GM19372 (cell line): Measurements from ENCODE around the gene RHBDL2.
A peak's percentile ranks its signal among the peaks of the same experiment; 100 is the strongest.
"Not testable (repeated sequence)": the region's sequence is repeated elsewhere in the genome, so short reads cannot be mapped to it uniquely, and the experiment has no call there.

Experiments used
- ATAC-seq: cut with Tn5 transposase; IDR thresholded peaks from one replicate; pipeline ENCODE4 v1.9.1; 2021; ENCODE audit warnings: mild to moderate bottlenecking, low read depth, moderate library complexity; ENCODE audit not compliant: unreplicated experiment

Gene RHBDL2, protein sequence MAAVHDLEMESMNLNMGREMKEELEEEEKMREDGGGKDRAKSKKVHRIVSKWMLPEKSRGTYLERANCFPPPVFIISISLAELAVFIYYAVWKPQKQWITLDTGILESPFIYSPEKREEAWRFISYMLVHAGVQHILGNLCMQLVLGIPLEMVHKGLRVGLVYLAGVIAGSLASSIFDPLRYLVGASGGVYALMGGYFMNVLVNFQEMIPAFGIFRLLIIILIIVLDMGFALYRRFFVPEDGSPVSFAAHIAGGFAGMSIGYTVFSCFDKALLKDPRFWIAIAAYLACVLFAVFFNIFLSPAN

GRCh38 chr1:38941527-38942019 is at the start of gene RHBDL2:
TSS of gene RHBDL2 (minus strand) at chr1:38941830. CDS start at chr1:38919212, 22,618 bp downstream.
- no peak for ATAC-seq

- ATAC-seq, result peak; percentile 95
Observed at GRCh38 chr1:38990738-38991637, 49.4 kb upstream of the RHBDL2 start, which contains the start of gene AKIRIN1. TSS of gene AKIRIN1 (plus strand) at chr1:38991276. CDS start at chr1:38991381, 105 bp downstream.

DNA sequence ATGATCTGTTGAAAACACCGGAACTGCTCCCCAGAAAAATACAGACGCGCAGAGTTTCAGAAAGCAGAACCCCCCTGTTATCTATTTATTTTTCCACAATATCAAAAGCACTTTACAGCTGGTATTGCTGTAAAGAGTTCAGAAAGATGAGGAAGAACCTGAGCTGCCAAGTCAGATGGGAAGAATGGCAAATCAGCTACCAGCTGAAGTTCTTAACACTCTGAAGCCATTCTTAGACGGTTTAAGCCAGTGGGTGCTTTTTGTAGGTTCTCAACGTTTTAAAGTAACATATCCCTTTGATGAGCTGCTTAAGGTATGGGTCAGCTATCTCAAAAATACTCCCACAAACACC is 48.7 kb upstream of the RHBDL2 start:
- ATAC-seq, result no peak

- ATAC-seq, result no peak
Observed at GRCh38 chr1:38989979-38990378, 48.3 kb upstream of the RHBDL2 start.

DNA sequence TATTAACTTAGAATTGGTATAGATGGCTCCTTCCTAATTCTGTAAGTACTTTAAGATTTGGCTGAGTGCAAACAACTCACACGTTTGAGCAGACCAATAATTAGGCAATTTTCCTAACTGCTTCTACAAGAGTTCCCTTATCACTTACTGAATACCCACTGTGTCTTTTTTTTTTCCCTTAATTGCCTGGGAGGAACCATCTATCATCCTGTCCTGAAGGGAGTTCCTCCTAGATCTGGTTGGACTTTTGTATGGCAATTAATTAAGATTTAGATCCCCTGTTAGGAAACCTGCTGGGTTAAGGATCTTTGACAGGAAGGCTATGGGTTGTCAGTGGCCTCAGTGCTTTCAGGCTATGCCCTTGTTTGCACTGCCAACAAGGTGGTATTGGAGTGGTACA is 37.8 kb upstream of the RHBDL2 start:
- ATAC-seq, result not testable (repeated sequence)

GRCh38 chr1:38978245-38978542 is 36.6 kb upstream of the RHBDL2 start:
- not testable (repeated sequence) for ATAC-seq

- not testable (repeated sequence) for ATAC-seq
Observed at GRCh38 chr1:38977399-38978244, 36.0 kb upstream of the RHBDL2 start.

DNA sequence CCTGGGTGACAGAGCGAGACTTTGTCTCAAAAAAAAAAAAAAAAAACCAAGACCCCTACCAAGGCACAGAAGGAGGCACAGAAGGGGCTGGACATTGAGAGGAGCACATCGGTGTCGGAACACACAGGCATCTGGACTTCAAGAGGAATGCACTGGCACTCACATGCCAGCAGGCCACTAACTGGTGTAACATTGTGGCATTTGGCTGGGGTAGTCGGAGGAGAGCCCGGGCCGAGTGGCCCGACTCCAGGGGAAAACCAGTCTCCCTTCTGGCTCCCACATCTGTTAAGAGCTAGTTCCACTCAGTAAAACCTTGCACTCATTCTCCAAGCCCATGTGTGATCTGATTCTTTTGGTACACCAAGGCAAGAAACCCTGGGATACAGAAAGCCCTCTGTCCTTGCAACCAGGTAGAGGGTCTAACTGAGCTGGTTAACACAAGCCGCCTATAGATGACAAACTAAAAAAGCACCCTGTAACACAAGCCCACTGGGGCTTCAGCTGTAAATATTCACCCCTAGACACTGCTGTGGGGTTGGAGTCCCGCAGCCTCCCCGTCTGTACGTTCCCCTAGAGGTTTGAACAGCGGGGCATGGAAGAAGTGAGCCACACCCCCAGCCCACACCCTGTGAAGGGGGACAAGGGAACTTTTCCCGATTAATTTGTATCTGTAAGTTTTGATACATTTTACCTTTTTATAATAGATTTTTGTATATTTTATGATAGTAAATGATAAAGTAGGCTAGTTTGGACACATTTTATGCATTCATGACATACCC is 32.2 kb upstream of the RHBDL2 start:
- no peak for ATAC-seq

- ATAC-seq, result not testable (repeated sequence)
Observed at GRCh38 chr1:38973145-38973544, 31.5 kb upstream of the RHBDL2 start.

- no peak for ATAC-seq
Observed at GRCh38 chr1:38964140-38964548, 22.5 kb upstream of the RHBDL2 start.

GRCh38 chr1:38962560-38962959 is 20.9 kb upstream of the RHBDL2 start:
- no peak for ATAC-seq

DNA sequence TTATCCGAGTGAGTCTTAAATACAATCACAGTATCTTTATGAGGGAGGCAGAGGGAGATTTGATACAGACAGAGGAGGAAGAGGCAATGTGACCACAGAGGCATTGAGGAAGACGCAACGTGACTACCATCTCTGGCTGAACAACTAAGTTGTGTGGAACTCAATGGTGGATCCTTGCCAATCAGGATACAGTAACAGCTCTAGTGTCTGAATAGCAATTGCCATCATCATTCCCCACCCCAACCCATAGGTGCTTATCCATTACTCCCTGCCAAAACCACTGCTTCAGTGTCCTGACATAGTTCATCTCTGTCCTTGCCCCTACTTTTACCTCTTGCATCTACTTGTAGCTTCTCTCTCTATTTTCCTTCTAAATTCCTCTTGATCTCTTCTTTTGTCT is 20.5 kb upstream of the RHBDL2 start:
- no peak for ATAC-seq

DNA sequence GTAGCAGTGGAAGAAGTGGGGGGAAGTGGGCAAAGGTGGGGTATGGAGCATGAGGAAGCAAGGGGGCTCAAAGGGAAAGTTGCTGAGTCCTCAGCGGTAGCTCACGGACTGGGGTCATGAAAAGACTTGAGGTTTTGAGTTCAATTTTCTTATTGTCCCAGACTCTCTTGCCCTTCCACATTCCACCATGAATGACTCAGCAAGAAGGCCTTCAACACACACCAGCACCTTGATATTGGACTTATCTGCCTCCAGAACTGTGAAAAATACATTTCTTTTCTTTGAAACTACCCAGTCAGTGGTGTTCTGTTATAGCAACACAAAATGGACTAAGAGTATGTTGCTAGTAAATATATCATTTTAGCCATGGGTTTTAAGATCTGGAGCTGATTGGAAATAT is 17.3 kb upstream of the RHBDL2 start:
- no peak for ATAC-seq

DNA sequence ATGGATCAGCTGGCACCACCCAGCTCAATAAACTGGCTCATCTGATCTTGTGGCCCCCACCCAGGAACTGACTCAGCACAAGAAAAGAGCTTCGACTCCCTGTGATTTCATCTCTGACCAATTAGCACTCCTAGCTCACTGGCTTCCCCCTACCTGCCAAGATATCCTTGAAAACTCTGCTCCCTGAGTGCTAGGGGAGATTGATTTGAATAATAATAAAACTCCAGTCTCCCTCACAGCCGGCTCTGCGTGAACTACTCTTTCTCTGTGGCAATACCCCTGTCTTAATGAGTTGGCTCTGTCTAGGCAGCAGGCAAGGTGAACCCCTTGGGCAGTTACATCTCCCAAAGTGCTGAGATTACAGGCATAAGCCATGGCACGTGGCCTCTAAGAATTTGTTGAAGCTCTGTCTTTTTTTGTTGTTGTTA is 11.8 kb upstream of the RHBDL2 start:
- no peak for ATAC-seq

DNA sequence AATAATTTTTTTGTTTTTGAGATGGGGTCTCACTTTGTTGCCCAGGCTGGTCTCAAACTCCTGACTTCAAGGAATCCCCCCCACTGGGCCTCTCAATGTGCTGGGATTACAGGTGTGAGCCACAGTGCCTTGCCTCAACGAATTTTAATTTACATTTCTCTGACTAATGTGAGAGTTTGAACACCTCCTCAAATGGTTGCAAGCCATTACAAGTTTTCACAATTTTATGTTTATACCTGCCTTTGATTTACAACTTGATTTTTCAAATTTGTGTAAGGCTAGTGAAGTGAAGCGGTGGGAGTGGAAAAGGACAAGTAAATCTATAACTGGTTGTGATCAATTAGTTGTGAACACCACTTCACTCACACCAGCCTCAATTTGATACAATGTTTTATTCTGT is 8.9 kb upstream of the RHBDL2 start:
- no peak for ATAC-seq

DNA sequence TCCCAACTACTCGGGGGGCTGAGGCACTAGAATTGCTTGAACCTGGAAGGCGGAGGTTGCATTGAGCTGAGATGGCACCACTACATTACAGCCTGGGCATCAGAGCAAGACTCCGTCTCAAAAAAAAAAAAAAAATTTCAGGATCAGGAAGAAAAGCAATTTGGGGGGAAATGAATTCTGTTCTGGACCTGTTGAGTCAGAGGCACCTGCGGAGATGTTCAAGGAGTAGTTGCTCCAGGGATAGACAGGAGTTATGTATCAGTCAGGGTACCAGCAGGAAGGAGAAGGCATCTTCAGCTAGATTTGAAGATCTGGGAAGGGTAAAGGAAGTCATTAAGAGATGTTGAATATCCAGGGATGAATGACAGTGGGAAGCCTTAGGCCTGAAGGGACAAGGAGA is 2.9 kb upstream of the RHBDL2 start:
- ATAC-seq, result no peak

- ATAC-seq, result no peak
Observed at GRCh38 chr1:38942664-38943428, 1.2 kb upstream of the RHBDL2 start.

GRCh38 chr1:38941093-38941492 is 537 bp downstream of the RHBDL2 start:
- ATAC-seq, result no peak

DNA sequence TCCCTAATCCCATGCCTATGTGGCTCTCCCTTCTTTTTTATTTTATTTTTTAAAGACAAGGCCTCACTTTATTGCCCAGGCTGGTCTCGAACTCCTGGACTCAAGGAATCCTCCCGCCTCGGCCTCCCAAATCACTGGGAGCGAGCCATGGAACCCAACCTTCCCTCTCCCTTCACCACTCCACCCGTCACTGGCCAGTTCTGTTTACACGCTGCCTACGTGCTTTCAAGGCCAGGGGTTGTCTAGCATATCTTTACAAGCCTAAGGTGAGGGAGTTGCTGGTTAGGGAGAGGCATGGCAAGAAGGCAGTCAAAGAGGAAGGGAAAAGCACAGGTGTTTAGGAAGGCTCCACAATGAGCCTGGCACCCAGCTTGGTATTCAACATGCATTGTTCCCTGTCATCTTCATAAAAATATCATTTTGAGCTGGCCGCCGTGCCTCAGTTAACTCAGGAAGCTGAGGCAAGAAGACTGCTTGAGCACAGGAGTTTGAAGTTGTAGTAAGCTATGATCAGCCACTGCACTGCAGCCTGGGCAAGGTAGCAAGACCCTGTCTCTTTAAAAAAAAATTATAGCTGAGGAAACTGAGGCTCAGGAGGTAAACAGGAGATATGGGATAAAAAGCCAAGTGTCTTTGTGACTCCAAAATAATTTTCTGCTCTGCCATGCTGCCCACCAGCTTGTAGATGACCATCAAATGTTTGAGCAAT is 1.1 kb downstream of the RHBDL2 start:
- ATAC-seq, result no peak
